Myocyte (in vitro differentiated cells): ENCODE data around the gene APOB. TPM values are rescaled to one million over a fixed set of nuclear protein-coding genes. Genes with fewer than 3 reads are reported as not detected.

Source experiments
- DNase-seq: peaks from one replicate; pipeline ENCODE4 v3.0.0-alpha.2; 2012; ENCODE audit warnings: low read depth
- total RNA-seq: library from RNA; depleted of rRNA; stranded (reverse); fragments of >200 nt; gene quantifications from 2 replicates; pipeline ENCODE4 v1.2.3, GENCODE V29; 2014

APOB gene
- total RNA-seq, 1 donor from 2014 or later, result not detected

DNA sequence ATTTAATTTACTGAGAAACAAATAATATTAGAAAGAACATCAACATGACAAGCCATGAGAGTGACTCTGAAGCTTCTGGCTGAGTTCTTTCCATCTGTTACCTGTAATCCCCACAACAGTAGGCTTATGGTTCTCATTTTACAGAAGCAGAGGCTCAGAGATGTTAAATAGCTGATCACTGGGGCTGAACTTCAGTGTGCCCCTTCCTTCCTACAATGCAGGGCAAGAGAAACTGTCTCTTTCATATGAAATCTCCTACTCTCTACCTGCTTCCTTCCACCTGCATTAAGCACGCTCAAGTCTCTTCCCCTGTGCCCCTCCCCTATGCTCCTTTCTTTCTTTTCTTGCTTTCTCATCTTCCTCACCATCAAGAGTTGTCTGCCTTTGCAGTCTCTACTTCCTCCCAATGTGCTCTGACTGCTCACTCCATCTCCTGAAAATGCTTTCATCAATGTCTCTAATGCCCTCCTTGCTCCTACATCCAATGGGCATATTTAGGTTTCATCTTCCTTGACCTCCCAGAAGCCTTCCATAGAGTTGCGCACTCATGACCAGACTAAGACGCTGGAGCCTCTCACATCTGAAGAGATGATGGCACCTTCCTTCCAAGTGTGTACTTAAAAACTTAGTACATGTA lies 23.7 kb downstream of the APOB start:
- DNase-seq, result no peak

DNA sequence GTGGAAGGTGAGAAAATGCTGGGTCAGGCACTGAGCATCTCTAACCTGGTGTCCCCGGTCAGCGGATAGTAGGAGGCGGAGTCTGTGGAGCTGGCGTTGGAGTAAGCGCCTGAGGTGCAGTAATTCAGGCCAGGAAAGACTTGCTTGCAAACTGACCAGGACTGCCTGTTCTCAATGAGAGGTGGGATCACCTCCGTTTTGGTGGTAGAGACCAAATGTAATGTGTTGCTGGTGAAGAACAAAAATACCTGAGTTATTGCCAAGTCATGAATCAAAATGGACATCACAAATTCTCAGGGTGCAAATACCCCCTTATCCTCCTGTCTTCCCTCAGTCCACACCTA lies 24.2 kb downstream of the APOB start:
- no peak for DNase-seq

DNA sequence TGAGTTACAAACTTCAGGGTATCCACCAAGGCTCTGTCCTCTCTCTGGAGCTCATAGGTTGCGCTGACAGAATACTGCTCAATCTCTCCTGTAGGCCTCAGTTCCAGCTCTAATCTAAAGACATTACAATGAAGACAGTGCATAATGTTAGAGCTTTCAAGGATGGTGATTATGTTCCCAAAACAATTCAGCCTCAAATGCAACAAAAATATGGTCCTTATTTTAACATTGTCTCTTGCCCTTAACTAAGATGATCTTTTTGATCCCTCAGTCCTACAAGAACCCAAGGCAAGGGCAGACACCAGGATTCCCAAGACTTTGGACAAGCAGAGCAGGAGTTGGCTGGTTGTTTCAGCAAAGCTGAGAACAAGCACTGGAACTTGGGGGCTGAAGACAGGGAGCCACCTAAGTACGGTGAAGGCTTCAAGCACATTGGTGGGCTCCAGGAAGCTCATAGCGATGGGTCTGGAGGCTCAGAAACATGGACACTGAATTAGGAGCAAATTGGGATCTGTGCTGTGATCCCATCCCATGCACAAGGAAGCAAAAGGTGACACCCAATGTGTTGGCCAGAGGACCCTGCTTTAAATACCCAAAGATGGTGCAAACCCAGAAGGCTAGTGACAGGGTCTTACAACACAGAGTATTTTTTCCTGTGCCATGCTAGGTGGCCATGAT lies 24.7 kb downstream of the APOB start:
- no peak for DNase-seq

DNA sequence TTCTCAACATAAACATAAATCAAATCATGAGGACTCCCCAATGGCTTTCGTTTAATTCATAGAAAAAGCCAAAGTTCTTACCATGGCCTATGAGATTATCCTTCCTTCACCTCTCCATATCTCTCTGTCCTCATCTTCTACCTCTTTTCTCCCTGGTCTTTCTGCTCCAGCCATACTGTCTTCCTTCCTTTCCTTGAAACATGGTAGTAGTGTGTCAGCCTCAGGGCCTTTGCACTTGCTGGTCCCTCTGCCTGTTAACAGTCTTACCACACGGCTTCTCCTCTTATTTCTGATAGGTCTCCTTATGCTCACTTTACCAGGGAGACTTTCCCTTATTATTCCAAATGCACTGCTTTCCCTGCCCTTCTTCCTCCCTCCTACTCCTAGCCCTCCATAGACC lies 25.6 kb downstream of the APOB start:
- DNase-seq, result no peak

DNA sequence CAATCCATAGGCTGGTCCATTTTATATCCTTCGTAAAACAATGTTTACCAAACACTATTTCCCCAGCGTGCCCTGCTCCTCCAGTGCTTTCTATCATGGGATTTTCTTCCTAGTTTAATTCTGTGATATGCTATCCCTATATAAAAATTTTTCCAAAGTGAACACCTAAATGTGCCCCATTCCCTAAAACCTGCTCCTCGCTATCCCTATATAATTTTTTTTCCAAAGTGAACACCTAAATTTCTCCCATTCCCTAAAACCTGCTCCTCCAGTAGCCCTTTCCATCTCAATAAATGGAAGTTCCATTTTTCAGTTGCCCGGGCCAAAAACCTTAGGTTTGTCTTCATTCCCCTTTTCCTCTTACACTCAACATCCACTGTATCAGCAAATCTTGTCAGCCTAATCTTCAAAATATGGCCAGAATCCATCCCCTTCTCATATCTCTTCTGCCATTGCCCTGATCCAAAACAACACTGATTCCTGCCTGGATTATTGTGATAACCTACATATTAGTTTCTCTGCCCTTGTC lies 26.1 kb downstream of the APOB start:
- no peak for DNase-seq

DNA sequence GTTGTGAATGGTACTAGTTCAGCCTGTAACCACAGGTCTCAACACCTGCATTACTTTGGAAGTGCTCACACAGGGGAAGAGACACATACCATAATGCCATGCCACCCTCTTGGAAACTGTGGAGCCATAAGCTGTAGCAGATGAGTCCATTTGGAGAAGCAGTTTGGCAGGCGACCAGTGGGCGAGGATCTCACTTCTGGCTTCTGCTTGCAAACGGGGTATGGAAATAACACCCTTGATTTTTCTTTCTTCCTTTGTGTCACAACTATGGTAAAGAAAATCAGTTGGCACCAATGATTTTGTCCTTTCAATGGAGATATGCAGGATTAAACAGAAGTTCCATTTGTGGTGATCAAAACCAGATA lies 28.6 kb downstream of the APOB start:
- DNase-seq, result no peak

DNA sequence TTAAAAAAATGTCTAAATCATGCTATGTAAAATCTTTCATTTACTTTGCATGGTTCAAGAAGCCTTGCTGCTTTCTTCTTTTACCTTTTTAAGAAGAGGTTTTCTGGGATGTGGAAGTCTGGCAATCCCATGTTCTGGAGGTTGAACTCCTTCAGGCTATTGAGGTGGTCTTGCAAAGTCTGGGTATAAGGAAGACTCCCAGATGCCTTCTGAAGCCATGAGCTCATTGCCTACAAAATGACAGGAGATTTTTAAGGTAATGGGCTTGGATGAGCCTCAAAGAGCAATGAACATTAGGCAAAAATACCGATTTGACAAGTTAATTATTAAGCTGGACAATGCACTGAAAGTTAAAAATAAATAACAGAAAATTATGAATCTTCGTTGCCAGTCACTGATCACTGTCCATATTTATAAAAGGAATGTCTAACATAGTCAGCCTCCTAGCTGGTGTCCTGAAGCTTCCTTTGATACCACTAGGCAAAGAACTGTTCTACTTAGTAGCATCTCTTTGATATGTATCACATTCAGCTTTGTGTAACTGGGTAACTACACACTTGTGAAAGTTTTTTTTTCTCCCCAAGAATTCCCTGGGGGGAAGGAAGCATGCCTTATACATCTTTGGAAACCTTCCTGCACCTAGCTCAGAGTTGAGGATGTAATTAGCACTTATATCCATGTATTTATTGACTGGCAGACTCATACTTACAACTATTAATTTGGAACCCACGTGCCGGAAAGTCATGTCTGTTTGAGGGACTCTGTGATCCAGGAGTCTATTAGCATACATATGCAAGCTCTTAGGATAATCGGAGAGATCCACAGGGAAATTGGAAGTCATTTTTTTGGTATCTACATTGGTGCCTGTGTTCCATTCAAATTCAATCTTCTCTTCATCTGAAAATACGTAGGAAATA lies 29.3 kb downstream of the APOB start:
- no peak for DNase-seq

DNA sequence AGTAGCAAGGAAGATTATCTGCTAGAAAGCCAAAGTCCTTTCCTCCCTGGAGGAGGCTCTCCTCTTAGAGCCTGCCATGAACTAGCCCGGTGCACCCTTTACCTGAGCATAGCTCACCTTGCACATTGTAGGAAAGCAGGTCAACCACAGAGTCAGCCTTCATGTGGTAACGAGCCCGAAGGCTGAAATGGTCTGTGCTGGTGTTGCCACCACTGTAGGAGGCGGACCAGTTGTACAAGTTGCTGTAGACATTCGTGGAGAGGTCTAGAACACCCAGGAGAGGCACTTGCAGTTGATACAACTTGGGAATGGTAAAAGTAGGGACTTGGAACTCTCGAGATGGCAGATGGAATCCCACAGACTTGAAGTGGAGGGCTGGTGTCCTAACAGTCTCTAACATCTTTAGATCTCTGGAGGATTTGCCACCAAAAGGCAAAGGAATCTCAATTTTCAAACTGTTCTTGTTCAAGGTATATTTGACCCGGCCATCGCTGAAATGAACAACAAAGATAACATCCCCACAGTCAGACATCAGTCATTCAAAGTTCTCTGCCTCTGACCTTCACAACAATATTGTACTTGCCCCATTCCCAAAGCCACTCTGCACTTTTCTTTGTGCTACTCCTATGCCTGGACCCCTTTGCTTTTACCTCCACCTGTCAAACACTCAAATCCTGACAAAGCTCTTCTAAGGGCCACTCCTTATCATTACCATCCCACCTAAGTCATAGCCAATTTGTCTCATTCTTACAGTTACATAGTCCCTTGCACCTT lies 30.6 kb downstream of the APOB start:
- no peak for DNase-seq

DNA sequence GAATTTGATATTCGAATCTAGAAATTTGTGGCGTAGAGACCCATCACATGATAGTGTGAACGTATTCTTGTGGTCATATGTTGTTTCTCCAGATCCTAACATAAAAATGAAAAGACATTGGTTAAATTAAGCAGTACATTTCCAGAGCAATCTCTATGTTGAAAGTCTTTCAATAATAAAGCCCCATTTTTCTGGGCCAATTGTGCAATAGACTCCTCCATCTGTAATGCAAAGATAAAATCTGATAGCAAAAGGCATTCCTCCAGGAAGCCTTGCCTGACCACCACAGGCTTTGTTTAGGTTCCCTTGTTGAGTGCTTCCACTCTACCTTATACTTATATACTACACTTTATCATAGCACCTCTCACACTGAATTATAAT lies 31.3 kb downstream of the APOB start:
- DNase-seq, result no peak

DNA sequence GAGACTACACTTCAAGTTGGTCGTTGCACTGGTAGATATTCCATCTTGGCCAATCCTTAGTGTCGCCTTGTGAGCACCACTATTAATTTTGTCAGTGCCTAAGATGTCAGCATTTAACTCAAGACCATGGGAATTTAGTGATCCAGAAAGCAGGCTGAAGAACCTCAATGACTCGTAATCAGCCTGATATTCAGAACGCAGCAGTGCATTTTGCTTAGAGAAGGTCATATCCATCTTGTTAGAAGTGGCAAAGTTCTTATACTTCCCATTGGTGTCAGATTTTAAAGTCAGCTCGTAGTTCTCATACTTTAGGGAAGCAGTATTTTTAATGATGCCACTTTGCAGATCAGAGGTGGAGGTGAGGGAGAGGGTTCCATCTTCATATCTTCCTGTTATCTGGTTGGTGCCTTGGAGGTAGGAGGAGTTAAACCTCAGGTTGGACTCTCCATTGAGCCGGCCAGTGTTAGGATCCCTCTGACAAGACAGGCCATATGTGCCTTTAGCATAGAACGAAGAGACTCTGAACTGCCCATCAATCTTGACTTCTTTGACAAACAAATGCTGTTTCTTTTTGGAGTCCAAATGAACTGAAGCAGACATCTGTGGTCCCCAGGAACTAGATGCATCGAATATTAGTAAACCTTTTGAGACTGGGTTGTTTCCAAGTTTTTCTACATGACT lies 31.9 kb downstream of the APOB start:
- no peak for DNase-seq

DNA sequence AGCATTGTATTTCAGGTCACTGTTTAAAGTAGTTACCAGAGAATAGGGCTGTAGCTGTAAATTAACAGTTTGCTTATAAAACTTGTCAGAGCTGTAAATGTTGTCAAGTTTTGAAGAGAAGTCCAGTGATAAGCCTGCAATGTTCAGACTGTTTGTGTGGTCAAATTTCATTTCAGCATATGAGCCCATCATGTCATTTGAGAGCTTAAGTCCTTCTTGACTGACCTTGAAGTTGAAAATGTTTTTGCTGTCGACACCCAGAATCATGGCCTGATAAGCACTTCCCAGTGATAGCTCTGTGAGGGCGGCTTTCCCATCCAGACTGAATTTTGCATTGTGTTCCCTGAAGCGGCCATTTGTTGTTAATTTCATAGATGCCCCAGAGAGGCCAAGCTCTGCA lies 32.4 kb downstream of the APOB start:
- DNase-seq, result no peak

DNA sequence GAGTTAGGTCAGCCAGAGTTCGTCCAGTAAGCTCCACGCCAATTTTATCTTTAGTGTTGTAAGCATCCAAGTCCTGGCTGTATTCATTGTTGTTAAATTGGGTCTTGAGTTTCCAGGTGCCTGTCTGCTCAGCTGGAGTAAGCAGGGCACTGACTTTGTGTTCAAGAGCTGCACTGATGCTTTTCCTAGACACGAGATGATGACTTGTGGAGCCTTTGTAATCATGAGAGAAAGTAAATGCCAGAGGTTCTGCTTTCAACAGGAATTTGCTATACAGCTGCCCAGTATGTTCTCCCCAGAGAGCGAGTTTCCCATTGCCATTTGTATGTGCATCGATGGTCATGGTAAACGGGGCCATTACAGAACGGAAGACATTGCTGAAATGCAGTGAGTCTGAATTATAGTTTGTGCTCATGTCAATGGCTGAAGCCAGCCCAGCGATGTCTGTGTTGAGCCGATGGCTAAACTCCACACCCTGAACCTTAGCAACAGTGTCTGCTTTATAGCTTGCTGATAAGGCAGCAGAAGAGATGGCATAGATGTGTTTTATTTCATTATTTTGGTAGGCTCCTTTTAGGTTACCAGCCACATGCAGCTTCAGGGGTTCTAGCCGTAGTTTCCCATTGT lies 32.9 kb downstream of the APOB start:
- DNase-seq, result no peak

DNA sequence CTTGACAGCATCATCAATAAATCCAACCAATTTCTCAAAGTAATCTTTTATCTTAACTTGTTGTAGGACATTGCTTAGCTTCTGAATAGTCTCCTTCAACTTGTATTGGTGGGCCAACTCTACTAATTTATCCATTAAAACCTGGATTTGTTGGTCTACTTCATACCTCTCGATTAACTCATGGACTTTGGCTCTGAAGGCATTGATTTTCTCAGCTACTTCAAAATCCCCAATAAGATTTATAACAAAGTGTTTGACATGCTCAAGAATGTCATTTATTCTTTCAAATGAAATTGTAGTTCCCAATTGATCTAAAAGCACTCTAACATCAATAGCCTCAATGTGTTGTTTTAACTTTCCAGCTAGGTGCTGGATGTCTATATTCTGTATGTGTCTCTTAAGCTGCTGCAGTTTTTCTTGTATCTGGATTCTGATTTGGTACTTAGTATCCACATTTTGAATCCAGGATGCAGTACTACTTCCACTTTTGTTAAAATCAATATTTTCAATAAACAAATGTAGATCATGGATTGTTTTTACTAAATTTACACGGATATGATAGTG lies 34.1 kb downstream of the APOB start:
- DNase-seq, result no peak

DNA sequence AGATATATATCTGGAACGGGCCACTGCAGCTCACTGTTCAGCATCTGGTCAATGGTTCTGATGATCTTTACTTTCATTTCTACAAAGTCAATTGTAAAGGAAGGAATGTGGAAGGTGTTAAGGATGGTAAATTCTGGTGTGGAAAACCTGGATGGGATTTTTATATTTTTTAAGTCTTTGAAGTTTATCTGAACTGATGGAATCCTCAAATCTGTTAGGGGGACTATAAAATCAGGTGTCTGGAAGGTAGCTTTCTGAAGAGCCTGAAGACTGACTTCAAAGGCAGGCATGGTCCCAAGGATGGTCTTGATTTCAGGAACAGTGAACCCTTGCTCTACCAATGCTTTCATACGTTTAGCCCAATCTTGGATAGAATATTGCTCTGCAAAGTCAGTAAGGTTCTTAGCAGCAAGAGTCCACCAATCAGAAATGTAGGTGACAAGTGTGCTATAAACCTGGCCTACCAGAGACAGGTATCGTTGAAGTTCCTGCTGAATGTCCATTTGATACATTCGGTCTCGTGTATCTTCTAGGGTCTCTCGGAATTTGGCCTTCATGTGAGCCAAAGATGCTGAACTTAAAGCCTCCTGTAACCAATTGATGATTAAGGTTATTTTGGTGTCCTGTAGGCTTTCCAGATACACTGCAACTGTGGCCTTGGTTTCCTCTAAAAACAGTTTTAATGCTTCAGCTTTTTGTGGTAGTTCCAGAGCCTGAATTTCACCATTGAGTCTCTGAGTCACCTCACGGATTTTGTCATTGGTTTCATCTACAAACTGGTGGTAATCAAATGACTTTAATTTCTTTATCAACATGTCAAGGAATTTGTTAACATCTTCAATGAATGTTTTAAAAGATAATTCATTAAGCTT lies 34.8 kb downstream of the APOB start:
- no peak for DNase-seq

DNA sequence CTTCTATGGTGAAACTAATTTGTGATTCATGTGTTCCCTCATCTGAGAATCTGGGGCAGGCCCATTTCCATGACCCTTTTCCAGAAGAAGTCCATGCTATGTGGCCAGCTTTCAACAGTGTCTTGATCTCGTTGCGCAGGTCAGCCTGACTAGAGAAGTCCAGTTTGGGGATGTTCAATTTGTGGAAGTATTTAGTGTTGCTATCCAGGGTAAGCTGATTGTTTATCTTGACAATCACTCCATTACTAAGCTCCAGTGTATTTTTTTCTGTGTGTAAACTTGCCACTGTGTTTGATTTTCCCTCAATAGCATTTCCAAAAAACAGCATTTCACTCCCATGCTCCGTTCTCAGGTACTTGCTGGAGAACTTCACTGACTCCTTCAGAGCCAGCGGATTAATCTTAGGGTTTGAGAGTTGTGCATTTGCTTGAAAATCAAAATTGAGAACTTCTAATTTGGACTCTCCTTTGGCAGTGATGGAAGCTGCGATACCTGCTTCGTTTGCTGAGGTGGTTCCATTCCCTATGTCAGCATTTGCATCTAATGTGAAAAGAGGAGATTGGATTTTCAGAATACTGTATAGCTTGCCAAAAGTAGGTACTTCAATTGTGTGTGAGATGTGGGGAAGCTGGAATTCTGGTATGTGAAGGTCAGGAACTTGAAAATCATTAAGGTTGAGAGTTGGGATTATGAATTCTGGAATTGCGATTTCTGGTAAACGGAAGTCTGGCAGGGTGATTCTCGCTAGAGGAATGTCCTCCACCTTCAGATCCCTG lies 35.7 kb downstream of the APOB start:
- no peak for DNase-seq

DNA sequence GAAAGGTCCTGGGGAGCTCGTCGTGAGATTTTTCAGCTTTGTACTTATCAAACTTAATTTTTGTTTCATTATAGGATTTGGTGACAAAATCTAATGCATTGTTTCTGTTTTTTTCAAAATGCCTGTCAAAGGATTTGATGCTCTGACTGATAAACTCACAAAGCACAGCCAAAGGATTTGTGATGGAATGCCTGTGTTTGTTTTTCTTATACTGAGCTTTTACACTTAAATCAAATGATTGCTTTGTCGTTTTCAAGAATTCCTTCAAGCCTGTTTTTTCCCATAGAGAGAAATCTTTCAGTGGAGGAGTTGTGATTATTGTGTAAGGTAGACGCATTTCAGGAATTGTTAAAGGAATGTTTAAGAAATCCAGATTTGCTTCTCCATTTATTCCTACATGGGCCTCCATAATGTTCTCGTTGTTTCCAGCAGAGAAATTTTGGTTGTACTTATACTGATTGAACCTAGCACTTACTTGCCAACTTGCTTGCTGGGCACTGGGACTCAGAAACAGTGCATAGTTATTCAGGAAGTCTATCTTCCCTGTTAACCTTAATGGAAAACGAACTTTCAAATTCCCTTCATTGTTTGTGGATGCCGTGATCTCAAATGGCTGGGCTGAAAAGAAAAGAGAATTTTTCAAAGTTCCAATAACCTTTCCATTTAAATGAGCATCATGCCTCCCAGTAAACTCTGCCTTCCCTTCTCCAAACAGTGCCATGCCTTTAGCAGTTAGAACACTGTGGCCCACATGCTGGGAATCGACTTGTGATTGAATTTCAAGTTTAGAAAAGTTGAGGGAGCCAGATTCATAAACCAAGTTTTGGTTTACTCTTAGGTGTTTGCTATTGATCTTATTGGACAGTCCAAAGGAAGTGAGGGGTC lies 36.5 kb downstream of the APOB start:
- no peak for DNase-seq

DNA sequence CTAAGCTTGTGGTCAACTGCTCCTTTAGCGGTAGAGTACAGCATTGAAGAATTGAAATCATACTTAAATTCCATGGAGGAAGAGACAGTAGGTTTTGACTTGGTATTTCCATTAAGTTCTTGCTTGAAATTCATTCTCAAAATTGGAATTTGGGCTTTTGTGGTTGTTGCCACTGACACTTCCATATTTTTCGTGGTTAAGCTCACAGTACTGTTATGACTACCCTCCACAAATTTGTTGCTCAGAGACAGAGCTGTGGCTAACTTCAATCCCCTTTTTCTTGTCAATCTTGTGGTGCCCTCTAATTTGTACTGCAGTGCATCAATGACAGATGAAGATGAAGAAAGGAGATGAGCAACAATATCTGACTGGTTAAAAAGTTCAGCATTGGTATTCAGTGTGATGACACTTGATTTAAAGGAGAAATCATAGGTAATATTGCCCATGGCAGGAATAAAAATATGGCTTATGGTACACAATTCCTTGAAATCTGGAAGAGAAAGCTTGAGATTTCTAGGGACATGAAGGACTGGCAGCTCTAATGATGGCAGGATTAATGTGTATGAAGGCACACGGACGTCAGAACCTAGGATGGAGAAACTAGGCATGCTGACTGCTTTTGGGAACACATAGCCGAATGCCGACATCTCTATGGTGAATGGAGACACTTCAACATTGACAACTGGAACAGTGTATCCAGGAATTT lies 37.3 kb downstream of the APOB start:
- no peak for DNase-seq
